Measurements from ENCODE around the gene BTNL8. TPM values are rescaled to one million over a fixed set of nuclear protein-coding genes. Genes with fewer than 3 reads are reported as not detected.

The BTNL8 gene, protein sequence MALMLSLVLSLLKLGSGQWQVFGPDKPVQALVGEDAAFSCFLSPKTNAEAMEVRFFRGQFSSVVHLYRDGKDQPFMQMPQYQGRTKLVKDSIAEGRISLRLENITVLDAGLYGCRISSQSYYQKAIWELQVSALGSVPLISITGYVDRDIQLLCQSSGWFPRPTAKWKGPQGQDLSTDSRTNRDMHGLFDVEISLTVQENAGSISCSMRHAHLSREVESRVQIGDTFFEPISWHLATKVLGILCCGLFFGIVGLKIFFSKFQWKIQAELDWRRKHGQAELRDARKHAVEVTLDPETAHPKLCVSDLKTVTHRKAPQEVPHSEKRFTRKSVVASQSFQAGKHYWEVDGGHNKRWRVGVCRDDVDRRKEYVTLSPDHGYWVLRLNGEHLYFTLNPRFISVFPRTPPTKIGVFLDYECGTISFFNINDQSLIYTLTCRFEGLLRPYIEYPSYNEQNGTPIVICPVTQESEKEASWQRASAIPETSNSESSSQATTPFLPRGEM
- total RNA-seq (not detected in 2 replicates), polyA plus RNA-seq (not detected in 2 replicates), polyA minus RNA-seq (ENCODE audit: low replicate concordance) (not detected in 2 replicates)
- polyA plus RNA-seq (2012) = not detected in 2 replicates

- H3K79me2 ChIP-seq (ENCODE audit: control insufficient read depth, insufficient read depth, low read length) = no peaks in the 10 kb centered on the region
- H4K20me1 ChIP-seq (ENCODE audit: control insufficient read depth, extremely low read depth, insufficient read depth, low read length) = no peaks in the 10 kb centered on the region
- no peak within 1 kb of the TSS for H2AFZ ChIP-seq (ENCODE audit: low read length)
- H3K4me1 ChIP-seq (ENCODE audit: control insufficient read depth, extremely low read depth, insufficient read depth, low read length) = no peaks in the 10 kb centered on the region
- no peak within 1 kb of the TSS for H3K27ac ChIP-seq (ENCODE audit: insufficient read depth, low read length)
- no peak for DNase-seq (ENCODE audit: low read depth in 2 of 2)
- H3K9ac ChIP-seq (ENCODE audit: insufficient read depth, low read length) = no peak within 1 kb of the TSS
- no peaks in the 10 kb centered on the region for H3K27me3 ChIP-seq (ENCODE audit: control insufficient read depth, insufficient read depth, low read length)
- no peak within 1 kb of the TSS for H3K4me2 ChIP-seq (ENCODE audit: extremely low read depth, insufficient read depth, low read length)
- no peaks in the 10 kb centered on the region for H3K36me3 ChIP-seq (ENCODE audit: control insufficient read depth, insufficient read depth, low read length)
- no peaks in the 10 kb centered on the region for H3K9me3 ChIP-seq (ENCODE audit: control insufficient read depth, insufficient read depth, low read depth, low read length)
- H3K4me3 ChIP-seq (replicated peaks in 1 of 4; ENCODE audit: control extremely low read depth in 1 of 4, insufficient read depth in 1 of 4, low read depth in 3 of 4, low read length in 4 of 4) = no peak within 1 kb of the TSS
- TF ChIP-seq EZH2 (IDR thresholded peaks at IDR 0.05; ENCODE audit: low read length, missing control alignments) (no peak), CTCF (conservative IDR thresholded peaks at IDR 0.05 in 1 of 2, IDR thresholded peaks at IDR 0.05 in 1 of 2; ENCODE audit: low read depth in 1 of 2, low read length in 2 of 2) (no peak)
These were observed at the start of gene BTNL8 for GRCh38 chr5:180898621-180899246. Gene BTNL8, plus strand, starts transcription at chr5:180899159. Its CDS starts 152 bp downstream, at chr5:180899311.

- H3K9me3 ChIP-seq (ENCODE audit: control insufficient read depth, insufficient read depth, low read depth, low read length) = peaks cover 13% of the 10 kb centered on the region
- H3K4me2 ChIP-seq (ENCODE audit: extremely low read depth, insufficient read depth, low read length) = no peak overlapping the region
- H3K4me3 ChIP-seq (replicated peaks in 1 of 4; ENCODE audit: control extremely low read depth in 1 of 4, insufficient read depth in 1 of 4, low read depth in 3 of 4, low read length in 4 of 4) = no peak overlapping the region
- no peak overlapping the region for H3K27ac ChIP-seq (ENCODE audit: insufficient read depth, low read length)
- TF ChIP-seq EZH2 (IDR thresholded peaks at IDR 0.05; ENCODE audit: low read length, missing control alignments) (no peak), CTCF (conservative IDR thresholded peaks at IDR 0.05 in 1 of 2, IDR thresholded peaks at IDR 0.05 in 1 of 2; ENCODE audit: low read depth in 1 of 2, low read length in 2 of 2) (no peak)
- peaks cover 17% of the 10 kb centered on the region for H3K36me3 ChIP-seq (ENCODE audit: control insufficient read depth, insufficient read depth, low read length)
- no peaks in the 10 kb centered on the region for H3K27me3 ChIP-seq (ENCODE audit: control insufficient read depth, insufficient read depth, low read length)
- H2AFZ ChIP-seq (ENCODE audit: low read length) = no peak overlapping the region
- no peak for DNase-seq (ENCODE audit: low read depth in 2 of 2)
- no peak overlapping the region for H3K9ac ChIP-seq (ENCODE audit: insufficient read depth, low read length)
- no peaks in the 10 kb centered on the region for H3K4me1 ChIP-seq (ENCODE audit: control insufficient read depth, extremely low read depth, insufficient read depth, low read length)
- H3K79me2 ChIP-seq (ENCODE audit: control insufficient read depth, insufficient read depth, low read length) = no peaks in the 10 kb centered on the region
- H4K20me1 ChIP-seq (ENCODE audit: control insufficient read depth, extremely low read depth, insufficient read depth, low read length) = no peaks in the 10 kb centered on the region
These were observed 49.1 kb upstream of the BTNL8 start for GRCh38 chr5:180849827-180850226.

- H3K36me3 ChIP-seq (ENCODE audit: control insufficient read depth, insufficient read depth, low read length) = peaks cover 17% of the 10 kb centered on the region
- peaks cover 13% of the 10 kb centered on the region for H3K9me3 ChIP-seq (ENCODE audit: control insufficient read depth, insufficient read depth, low read depth, low read length)
- H3K4me1 ChIP-seq (ENCODE audit: control insufficient read depth, extremely low read depth, insufficient read depth, low read length) = no peaks in the 10 kb centered on the region
- H3K4me2 ChIP-seq (ENCODE audit: extremely low read depth, insufficient read depth, low read length) = no peak overlapping the region
- H4K20me1 ChIP-seq (ENCODE audit: control insufficient read depth, extremely low read depth, insufficient read depth, low read length) = no peaks in the 10 kb centered on the region
- no peaks in the 10 kb centered on the region for H3K27me3 ChIP-seq (ENCODE audit: control insufficient read depth, insufficient read depth, low read length)
- H3K79me2 ChIP-seq (ENCODE audit: control insufficient read depth, insufficient read depth, low read length) = no peaks in the 10 kb centered on the region
- no peak for DNase-seq (ENCODE audit: low read depth in 2 of 2)
- TF ChIP-seq CTCF (conservative IDR thresholded peaks at IDR 0.05 in 1 of 2, IDR thresholded peaks at IDR 0.05 in 1 of 2; ENCODE audit: low read depth in 1 of 2, low read length in 2 of 2) (no peak), EZH2 (IDR thresholded peaks at IDR 0.05; ENCODE audit: low read length, missing control alignments) (no peak)
- no peak overlapping the region for H3K4me3 ChIP-seq (replicated peaks in 1 of 4; ENCODE audit: control extremely low read depth in 1 of 4, insufficient read depth in 1 of 4, low read depth in 3 of 4, low read length in 4 of 4)
- no peak overlapping the region for H3K9ac ChIP-seq (ENCODE audit: insufficient read depth, low read length)
- H2AFZ ChIP-seq (ENCODE audit: low read length) = no peak overlapping the region
- no peak overlapping the region for H3K27ac ChIP-seq (ENCODE audit: insufficient read depth, low read length)
These were observed 48.4 kb upstream of the BTNL8 start for GRCh38 chr5:180850434-180851078.
